GM18858 (cell line): ENCODE data around the gene CTSH.
A peak's percentile ranks its signal among the peaks of the same experiment; 100 is the strongest.
"Not testable (repeated sequence)": the region's sequence is repeated elsewhere in the genome, so short reads cannot be mapped to it uniquely, and the experiment has no call there.

Experiments used
- ATAC-seq: cut with Tn5 transposase; IDR thresholded peaks from one replicate; pipeline ENCODE4 v1.9.1; 2021; ENCODE audit not compliant: unreplicated experiment

Gene CTSH

DNA sequence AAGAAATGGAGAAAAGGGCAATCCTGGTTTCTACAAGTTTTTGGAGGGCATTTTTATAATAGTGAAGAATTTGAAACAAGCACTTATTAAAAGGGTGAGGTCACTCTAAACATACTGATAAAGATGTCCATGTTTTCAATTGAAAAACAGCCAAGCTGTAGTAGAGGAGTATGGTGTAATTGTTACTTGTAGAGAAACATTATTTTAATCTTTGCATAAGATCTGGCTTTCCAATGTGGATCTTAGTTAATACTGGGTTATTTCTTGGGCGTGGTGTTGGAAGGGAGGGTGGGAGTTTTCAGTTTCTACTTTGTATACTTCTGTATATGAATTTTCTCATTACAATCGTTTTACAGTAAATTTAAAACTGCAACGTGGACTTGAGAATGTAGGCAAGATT, 49.4 kb downstream of the CTSH start:
- ATAC-seq, result no peak

DNA sequence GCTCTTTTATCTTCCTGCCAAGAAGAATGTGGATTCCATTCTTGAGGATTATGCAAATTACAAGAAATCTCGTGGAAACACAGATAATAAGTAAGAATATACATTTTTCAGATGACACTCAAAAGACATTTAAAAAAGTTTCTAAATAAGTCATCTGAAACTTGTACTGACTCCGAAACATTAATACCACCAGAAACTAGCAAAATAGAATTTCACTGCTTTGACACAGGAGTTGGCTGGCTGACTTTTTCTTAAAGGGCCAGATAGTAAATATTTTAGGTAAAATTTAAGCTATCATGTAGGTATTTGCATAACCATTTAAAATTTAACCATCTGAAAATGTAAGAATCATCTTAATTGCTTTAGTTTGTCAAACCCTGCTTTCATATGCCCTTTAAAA, 51.3 kb downstream of the CTSH start:
- ATAC-seq, result no peak

DNA sequence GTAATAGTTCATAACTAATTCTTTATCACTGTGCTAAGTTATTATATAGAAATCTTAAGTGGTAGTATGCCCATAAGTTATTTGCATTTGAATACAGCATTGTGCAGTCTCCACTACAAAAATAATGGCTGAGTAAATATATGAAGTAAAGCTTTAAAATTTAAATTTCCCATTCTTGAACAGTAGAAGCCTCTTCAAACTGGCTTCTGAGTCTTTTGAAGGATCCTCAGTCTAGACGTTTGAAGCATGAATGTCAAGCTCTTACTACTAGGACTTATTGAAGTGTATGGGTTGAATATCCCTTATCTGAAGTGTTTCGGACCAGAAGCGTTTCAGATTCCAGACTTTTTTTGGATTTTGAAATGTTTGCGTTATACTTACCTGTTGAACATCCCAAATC, 55.8 kb downstream of the CTSH start:
- no peak for ATAC-seq

DNA sequence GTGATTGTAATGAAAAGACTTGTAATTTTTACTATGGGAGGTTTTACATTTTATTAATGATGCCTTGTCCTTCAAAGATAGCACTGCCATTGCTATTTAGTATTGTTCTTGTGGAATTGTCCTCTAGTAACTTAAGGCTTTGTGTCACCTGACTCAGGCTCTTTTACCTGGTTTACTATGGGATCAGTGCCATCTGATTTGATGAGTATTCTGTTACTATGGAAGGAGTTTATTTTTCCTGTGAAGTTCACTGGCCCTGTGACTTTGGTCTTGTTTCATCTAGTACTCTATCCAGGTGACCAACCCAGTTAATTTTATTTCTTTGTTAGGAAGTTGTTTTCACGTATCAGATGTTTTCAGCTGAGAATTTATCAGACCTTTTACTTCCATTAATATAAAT, 63.2 kb downstream of the CTSH start:
- no peak for ATAC-seq

DNA sequence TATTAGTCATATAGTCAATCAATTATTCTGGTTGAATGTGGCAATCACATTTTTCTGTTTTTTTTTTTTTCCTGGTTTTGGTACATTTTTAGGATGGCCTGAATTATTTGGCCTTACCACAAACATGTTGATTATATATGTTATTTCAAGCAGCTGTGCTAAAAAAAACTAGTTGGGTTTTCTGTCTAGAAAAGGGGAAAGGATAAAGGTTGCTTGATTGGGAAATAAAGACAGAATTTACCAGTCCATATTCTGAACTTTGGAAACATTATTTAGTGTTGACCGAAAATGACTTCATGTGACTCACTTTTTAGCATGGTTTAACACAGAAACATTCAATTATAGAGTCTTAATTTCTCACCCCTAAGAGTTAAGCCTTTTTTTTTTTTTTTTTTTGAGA, 64.0 kb downstream of the CTSH start:
- no peak for ATAC-seq

DNA sequence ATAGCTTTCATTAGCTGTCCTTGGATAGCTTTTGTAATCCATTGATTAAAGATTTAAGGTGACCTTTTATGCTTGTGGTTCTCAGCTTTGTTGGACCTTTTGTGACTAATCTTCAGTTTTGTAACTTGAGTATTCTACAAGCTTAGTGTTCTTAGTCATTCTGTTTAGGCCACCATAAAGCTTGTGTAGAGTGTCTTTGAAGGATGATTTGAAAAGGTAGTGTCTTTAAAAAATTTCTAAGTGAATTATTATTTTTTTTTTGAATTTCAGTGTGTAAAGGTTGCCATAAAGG, 64.7 kb downstream of the CTSH start:
- ATAC-seq, result no peak

DNA sequence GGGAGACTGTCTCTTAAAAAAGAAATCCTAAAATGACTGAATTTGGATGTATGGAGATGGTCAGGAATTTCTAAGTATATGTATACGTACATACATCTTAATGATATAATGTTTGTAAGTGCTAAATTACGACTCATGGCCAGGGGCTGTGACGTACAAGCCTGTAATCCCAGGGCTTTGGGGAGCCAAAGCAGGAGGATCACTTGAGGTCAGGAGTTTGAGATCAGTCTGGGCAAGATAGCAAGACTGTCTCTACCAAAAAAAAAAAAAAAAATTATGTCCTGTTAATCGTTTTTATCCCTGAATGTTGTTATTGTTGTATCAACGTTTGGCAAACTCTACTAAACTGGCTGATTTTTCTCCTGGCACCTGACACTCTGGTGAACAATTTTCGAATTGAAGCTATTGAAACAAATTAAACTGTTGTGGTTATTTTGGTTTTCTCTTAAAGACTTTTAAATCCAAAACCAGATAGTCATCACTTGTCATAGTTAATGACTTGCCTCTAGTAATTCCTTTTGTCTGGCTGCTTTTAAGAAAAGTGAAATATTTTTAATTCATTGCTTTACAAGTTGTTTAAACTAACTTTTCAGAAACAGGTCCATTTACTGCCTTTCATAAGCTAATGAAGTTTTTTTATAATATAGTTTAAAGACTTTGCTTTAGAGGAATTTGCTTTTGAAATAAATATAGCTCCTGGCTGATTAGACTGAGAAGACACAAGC, 65.2 kb downstream of the CTSH start:
- ATAC-seq, result no peak

DNA sequence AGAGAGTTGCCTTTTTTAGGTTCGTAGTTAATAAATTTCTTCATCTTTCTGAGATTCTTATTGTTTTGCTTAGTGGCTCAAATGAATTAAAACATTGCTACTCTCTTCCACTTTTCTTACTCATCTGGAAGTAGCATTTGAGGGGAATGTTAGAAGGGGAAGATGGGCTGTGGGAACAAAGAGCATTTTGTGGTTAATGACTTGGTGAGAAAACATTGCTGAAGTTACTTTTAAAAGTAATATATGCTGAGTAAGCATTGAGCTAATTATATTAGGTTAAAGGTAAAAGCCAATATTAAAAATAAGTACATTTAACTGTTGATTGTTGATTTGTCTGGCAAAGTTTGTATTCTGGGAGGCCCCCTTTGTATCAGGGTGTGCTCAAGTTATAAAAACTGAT, 66.5 kb downstream of the CTSH start:
- no peak for ATAC-seq

DNA sequence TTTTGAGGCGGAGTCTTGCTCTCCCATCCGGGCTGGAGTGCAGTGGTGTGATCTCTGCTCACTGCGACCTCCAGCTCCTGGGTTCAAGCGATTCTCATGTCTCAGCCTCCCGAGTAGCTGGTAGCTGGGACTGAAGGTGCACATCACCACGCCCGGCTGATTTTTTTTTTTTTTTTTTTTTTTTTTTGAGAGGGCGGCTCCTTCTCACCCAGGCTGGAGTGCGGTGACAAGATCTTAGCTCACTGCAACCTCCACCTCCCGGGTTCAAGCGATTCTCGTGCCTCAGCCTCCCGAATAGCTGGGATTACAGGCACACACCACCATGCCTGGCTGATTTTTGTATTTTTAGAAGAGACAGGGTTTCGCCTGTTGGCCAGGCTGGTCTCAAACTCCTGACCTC, 67.9 kb downstream of the CTSH start:
- not testable (repeated sequence) for ATAC-seq

DNA sequence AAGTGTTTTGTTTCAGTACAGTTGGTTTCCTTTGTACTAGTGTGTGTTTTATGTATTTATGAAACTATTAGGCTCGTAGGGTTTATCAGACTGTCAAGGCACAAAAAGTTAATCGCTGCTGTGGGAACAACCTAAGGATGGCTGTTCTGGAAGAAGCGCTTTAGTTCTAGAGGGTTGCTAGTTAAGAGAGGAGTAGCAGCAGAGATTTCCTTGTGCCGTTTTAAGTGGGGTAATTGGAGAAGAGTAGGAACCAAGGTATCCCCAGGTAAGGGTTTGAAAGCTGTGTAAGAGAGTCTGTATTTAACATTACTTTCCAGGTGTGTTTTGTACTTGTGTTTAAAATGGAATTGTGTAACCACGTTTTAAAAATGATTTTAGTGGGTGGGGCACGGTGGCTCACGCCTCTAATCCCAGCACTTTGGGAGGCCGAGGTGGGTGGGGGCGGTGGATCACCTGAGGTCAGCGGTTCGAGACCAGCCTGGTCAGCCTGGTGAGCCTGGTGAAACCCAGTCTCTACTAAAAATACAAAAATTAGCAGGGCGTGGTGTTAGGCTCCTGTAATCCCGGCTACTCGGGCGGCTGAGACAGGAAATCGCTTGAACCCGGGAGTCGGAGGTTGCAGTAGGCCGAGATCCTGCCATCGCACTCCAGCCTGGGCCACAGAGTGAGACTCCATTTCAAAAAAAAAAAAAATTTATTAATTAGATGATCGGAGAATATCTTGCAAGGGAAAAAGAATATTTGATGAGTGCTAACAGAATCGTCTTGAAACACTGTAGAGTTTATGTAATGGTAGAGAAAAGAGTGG, 69.5 kb downstream of the CTSH start:
- ATAC-seq, result no peak

DNA sequence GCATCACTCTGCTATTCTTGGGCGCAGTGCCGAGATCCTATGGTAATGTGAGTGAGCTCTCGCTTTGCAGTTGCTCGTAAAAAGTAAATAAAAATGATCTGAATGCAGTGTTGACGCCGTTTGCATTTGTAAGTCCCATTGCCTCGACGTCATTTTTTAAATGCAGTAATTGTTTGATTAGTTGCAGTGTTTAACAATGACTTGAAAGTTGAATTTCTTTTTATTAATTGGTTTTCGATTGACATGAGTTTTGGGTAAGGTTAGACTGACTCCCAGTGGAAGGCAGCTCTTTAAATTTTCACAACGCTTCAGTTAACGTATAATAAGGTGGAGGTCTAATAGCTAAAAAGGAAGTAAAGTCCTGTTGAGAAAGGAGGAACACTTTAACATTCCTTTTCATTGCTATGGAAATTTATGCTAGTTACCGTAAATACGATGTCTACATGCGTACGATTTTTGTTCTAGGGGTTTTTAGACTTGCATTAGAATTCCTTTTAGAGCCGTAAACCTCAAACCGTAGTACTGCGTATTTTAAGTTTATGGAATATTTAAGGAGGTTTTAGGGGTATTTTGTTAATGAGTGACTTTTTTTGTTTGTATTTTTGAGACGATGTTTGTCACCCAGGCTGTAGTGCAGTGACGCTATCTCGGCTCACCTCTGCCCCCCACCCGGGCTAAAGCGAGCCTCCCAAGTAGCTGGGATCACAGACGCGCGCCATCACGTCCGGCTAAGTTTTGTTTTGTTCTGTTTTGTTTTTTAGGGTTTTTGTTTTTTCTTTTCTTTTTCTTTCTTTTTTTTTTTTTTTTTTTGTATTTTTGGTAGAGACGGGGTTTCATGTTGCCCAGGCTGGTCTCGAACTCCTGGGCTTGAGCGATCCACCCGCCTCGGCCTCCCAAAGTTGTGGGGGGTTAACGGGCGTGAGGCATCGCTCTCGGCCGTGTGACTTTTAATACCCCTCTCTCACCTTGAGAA, 70.8 kb downstream of the CTSH start:
- no peak for ATAC-seq

DNA sequence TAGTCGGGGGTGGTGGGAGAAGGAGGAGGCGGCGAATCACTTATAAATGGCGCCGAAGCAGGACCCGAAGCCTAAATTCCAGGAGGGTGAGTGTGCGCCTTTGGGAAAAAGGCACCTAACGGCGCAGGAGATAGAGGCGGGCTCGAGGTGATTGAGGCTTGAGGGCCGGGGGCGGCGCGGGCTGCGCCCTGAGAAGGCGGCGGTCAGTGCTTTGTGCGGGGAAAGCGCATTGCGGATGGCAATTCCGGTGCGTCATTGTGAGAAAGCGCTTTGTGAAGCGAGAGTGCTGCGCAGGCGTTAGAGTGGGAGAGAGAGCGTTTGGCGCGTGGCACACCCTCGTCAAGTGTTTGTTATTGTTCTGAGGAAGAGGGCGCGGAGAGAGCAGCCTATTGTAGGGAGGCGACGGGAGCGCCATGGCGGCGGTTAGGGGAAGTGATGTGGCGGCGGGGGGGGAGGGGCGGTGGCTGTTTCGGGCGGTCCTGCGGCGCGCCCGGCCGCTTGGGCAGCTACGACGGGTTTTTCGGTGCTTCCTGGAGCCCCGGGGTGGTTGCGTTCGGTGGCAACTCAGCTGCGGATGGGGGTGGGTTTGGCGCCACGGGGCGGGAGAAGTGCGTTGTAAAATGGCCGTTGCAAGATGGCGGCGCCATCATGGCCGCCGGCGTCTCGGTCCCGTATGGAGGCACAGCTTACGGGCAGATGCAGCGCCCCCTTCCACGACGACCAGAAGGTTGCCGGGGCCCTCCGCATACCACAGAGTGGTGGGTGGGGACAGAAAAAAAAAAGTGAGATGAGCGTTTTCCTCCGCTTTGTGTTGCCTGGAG, 71.7 kb downstream of the CTSH start:
- no peak for ATAC-seq

DNA sequence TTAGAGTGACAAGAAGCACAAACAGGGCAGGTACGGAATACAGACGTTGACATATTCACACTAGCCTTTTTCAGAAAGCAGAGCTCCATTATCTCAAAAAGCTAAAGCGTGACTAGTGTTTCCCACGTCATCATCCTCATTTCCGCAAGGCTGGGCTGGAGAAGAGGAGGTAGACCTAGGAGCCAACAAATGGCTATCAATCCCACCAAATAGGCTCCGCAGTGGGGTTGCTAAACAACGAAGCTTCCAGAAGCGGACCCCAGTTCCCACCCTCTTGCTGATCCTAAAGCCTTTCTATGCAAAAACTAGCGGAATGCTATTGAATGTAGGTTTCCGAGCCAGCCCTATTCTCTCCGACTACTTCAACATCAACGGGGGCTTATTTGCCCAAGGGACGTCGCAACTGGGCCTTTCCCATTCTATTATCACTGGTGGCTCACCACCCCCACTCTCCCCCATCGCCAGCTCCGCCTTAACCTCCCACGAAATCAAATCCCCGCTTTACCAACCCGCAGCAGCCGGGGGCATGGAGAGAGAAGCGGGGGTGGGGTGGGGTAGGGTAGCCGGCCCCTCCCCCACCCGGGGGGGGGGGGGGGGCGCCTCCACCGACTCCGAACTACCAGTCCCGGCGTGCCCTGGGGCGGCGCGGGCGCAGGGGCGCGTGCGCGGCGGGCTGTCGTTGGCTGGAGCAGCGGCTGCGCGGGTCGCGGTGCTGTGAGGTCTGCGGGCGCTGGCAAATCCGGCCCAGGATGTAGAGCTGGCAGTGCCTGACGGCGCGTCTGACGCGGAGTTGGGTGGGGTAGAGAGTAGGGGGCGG, 72.5 kb downstream of the CTSH start, which contains the start of gene MORF4L1:
Gene MORF4L1 (plus strand): TSS at position 736 of the 817 bp plus-strand sequence. CDS start 128 bp downstream, outside the sequence.
- peak; percentile 66 for ATAC-seq

DNA sequence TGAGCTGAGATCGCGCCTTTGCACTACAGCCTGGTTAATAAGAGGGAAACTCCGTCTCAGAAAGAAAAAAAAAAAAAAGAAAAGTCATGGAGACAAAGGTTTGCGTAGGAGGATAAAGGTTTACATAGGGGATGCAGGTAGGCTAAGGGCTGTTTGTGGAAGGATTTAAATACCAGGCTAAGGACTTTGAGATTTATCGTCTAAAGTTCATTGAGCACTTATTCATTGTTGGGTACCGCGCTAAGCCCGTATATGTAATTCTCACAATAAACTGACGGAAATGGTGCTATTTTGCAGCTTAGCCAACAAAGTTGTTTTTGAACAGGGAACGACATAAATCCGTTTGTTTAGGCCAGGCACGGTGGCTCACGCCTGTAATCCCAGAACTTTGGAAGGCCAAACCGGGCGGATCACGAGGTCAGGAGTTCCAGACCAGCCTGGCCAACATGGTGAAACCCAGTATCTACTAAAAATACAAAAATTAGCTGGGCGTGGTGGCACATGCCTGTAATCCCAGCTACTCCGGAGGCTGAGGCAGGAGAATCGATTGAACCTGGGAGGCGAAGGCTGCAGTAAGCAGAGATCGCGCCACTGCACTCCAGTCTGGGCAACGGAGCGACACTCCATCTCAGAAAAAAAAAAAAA, 73.2 kb downstream of the CTSH start:
- ATAC-seq, result not testable (repeated sequence)
